H9 (cell line): Measurements from ENCODE around the gene P3H2. TPM values are rescaled to one million over a fixed set of nuclear protein-coding genes. Genes with fewer than 3 reads are reported as not detected.

ENCODE experiments used
- DNase-seq: peaks from one replicate; pipeline ENCODE4 v3.0.0-alpha.2; 2017
- H2AFZ ChIP-seq: one replicate; pipeline ENCODE4 v1.6.1; 2013; ENCODE audit warnings: mild to moderate bottlenecking, low read length, control low read depth, moderate library complexity
- H2AK5ac ChIP-seq: 2 replicates; pipeline ENCODE4 v1.6.1; 2013; ENCODE audit warnings: low read length, control low read depth, mixed read lengths; ENCODE audit not compliant: insufficient read length
- H2BK120ac ChIP-seq: one replicate; pipeline ENCODE4 v1.6.1; 2013; ENCODE audit warnings: low read depth, mild to moderate bottlenecking, low read length, control low read depth, inconsistent platforms; ENCODE audit not compliant: poor library complexity, severe bottlenecking
- H2BK12ac ChIP-seq: 2 replicates; pipeline ENCODE4 v1.6.1; 2013; ENCODE audit warnings: low read length, control low read depth, mixed read lengths, low read depth; ENCODE audit not compliant: insufficient read length
- H2BK15ac ChIP-seq: 2 replicates; pipeline ENCODE4 v1.6.1; 2013; ENCODE audit warnings: low read depth, low read length, control low read depth
- H2BK20ac ChIP-seq: one replicate; pipeline ENCODE4 v1.6.1; 2013; ENCODE audit warnings: low read depth, mild to moderate bottlenecking, low read length, control low read depth, inconsistent platforms; ENCODE audit not compliant: poor library complexity, severe bottlenecking
- H2BK5ac ChIP-seq: 2 replicates; pipeline ENCODE4 v1.6.1; 2013; ENCODE audit warnings: low read length, control low read depth, mixed read lengths; ENCODE audit not compliant: insufficient read length
- H3K14ac ChIP-seq: 2 replicates; pipeline ENCODE4 v1.6.1; 2013; ENCODE audit warnings: low read length, control low read depth; ENCODE audit not compliant: insufficient read depth
- H3K18ac ChIP-seq: 2 replicates; pipeline ENCODE4 v1.6.1; 2013; ENCODE audit warnings: low read depth, mild to moderate bottlenecking, mixed read lengths, low read length, control low read depth; ENCODE audit not compliant: insufficient read length
- H3K23ac ChIP-seq: 2 replicates; pipeline ENCODE4 v1.6.1; 2013; ENCODE audit warnings: low read length, control low read depth, mixed read lengths, low read depth; ENCODE audit not compliant: insufficient read length
- H3K23me2 ChIP-seq: 2 replicates; pipeline ENCODE4 v1.6.1; 2013; ENCODE audit warnings: low read depth, mild to moderate bottlenecking, mixed read lengths, low read length, control low read depth; ENCODE audit not compliant: insufficient read length, poor library complexity, severe bottlenecking
- H3K27ac ChIP-seq: 2 replicates; pipeline ENCODE4 v1.5.1; 2013; ENCODE audit warnings: low read length, control low read depth, mixed read lengths, low read depth; ENCODE audit not compliant: insufficient read length
- H3K27me3 ChIP-seq: 2 replicates; pipeline ENCODE4 v1.6.1; 2013; ENCODE audit warnings: low read length, control low read depth, inconsistent platforms; ENCODE audit not compliant: insufficient read depth
- H3K4ac ChIP-seq: 2 replicates; pipeline ENCODE4 v1.6.1; 2013; ENCODE audit warnings: low read depth, mild to moderate bottlenecking, control low read depth, inconsistent platforms, low read length, moderate library complexity
- H3K4me1 ChIP-seq: 2 replicates; pipeline ENCODE4 v1.6.1; 2013; ENCODE audit warnings: low read length, control low read depth, inconsistent platforms; ENCODE audit not compliant: insufficient read depth
- H3K4me2 ChIP-seq: 2 replicates; pipeline ENCODE4 v1.6.1; 2013; ENCODE audit warnings: low read length, control low read depth, mixed read lengths; ENCODE audit not compliant: insufficient read length, insufficient read depth
- H3K56ac ChIP-seq: 2 replicates; pipeline ENCODE4 v1.6.1; 2013; ENCODE audit warnings: low read depth, mild to moderate bottlenecking, mixed read lengths, low read length, control low read depth; ENCODE audit not compliant: insufficient read length
- H3K79me1 ChIP-seq: 2 replicates; pipeline ENCODE4 v1.6.1; 2013; ENCODE audit warnings: low read depth, mild to moderate bottlenecking, moderate library complexity, low read length, control low read depth, inconsistent platforms; ENCODE audit not compliant: insufficient read depth, poor library complexity, severe bottlenecking
- H3K79me2 ChIP-seq: 2 replicates; pipeline ENCODE4 v1.6.1; 2013; ENCODE audit warnings: low read length, control low read depth, inconsistent platforms; ENCODE audit not compliant: insufficient read depth
- H3K9ac ChIP-seq: 2 replicates; pipeline ENCODE4 v1.6.1; 2013; ENCODE audit warnings: low read length, control low read depth, mixed read lengths; ENCODE audit not compliant: insufficient read length; ENCODE audit errors: extremely low read depth
- H3K9me3 ChIP-seq: one replicate; pipeline ENCODE4 v1.6.1; 2013; ENCODE audit warnings: low read depth, low read length, inconsistent platforms; ENCODE audit not compliant: control insufficient read depth
- H3T11ph ChIP-seq: one replicate; pipeline ENCODE4 v1.6.1; 2013; ENCODE audit warnings: mild to moderate bottlenecking, low read length, control low read depth, inconsistent platforms
- H4K20me1 ChIP-seq: one replicate; pipeline ENCODE4 v1.6.1; 2013; ENCODE audit not compliant: control insufficient read depth, insufficient read length, insufficient read depth
- H4K5ac ChIP-seq: 2 replicates; pipeline ENCODE4 v1.6.1; 2013; ENCODE audit warnings: low read depth, mild to moderate bottlenecking, mixed read lengths, low read length, control low read depth; ENCODE audit not compliant: insufficient read length
- H4K8ac ChIP-seq: replicated peaks from 2 replicates; pipeline ENCODE4 v1.6.1; 2013; ENCODE audit warnings: low read length, control low read depth, mixed read lengths, low read depth; ENCODE audit not compliant: insufficient read length
- H4K91ac ChIP-seq: 2 replicates; pipeline ENCODE4 v1.6.1; 2013; ENCODE audit warnings: low read depth, mild to moderate bottlenecking, moderate library complexity, mixed read lengths, low read length, control low read depth; ENCODE audit not compliant: insufficient read length
- H3K27ac Mint-ChIP-seq, 3 experiments: 2 replicates in 2 of 3; 3 replicates in 1 of 3; pipeline ENCODE4 v1.8.0; 2020 to 2021; ENCODE audit warnings: mixed read lengths in 3 of 3, mild to moderate bottlenecking in 1 of 3, moderate library complexity in 1 of 3
- H3K27me3 Mint-ChIP-seq: 2 replicates; pipeline ENCODE4 v1.8.0; 2021; ENCODE audit warnings: low read depth, mild to moderate bottlenecking, moderate library complexity, mixed read lengths
- H3K36me3 Mint-ChIP-seq, 3 experiments: 2 replicates in 2 of 3; 3 replicates in 1 of 3; pipeline ENCODE4 v1.8.0; 2020 to 2021; ENCODE audit warnings: low read depth in 3 of 3, mixed read lengths in 3 of 3; ENCODE audit not compliant: insufficient read depth in 1 of 3
- H3K4me1 Mint-ChIP-seq, 2 experiments: 2 replicates each; pipeline ENCODE4 v1.8.0; 2020; ENCODE audit warnings: mixed read lengths in 2 of 2
- H3K4me3 Mint-ChIP-seq, 2 experiments: 2 replicates in 1 of 2; 3 replicates in 1 of 2; pipeline ENCODE4 v1.8.0; 2020 to 2021; ENCODE audit warnings: mild to moderate bottlenecking in 2 of 2, mixed read lengths in 2 of 2, moderate library complexity in 1 of 2
- H3K9me3 Mint-ChIP-seq, 2 experiments: 2 replicates in 1 of 2; 3 replicates in 1 of 2; pipeline ENCODE4 v1.8.0; 2020; ENCODE audit warnings: mild to moderate bottlenecking in 2 of 2, mixed read lengths in 2 of 2, moderate library complexity in 1 of 2
- WGBS: extraction: QIAGEN DNeasy Blood & Tissue Kit; methylation state at CpG from one replicate; pipeline ENCODE4 v1.1.7; 2013; ENCODE audit warnings: missing lambda C conversion rate, low lambda C conversion rate, mixed read lengths; ENCODE audit not compliant: insufficient read length; ENCODE audit errors: extremely low coverage; 5-methylcytosine and 5-hydroxymethylcytosine counted together
- total RNA-seq: library from RNA; stranded (reverse); gene quantifications from 2 replicates; pipeline ENCODE4 v1.2.1, GENCODE V29; 2021
- TF ChIP-seq, protein P1 (sequence below): fragments of 200-600 bp; sonication (generic); conservative IDR thresholded peaks from 3 replicates; pipeline ENCODE4 v1.8.0; 2021; ENCODE audit warnings: antibody characterized with exemption, mild to moderate bottlenecking

The P3H2 gene
- total RNA-seq, 1 experiment from 2014 or later: 41.5 TPM

DNA sequence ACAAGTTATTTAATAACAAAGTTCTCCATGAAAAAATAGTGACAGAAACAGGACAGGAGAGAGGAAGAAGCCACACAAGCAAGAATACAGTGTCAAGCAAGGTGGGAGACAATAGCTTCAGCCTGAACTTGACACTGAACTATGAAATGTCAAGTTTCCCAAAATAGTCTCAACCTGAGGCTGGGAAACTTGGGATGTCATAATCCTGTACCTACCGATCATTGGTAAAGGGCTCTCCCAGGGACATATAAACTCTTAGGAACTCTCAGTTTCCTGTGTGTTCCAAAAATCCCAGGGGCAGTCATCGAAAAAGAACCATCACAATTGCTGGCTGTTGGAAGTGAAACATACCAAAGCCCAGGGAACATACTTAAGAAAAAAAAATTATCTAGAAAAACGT lies 211.6 kb downstream of the P3H2 start:
- no peak overlapping the region for H2BK20ac ChIP-seq
- H3K4me1 Mint-ChIP-seq: peaks cover 2 to 16% of the 10 kb centered on the region in 2 experiments; a peak in 3 of 4 replicates
- no peak overlapping the region for H2BK15ac ChIP-seq
- H3K4me1 ChIP-seq: peaks cover 3% of the 10 kb centered on the region; the same call in 1 of the 2 replicates
- no CpG with 5 or more reads among the region's 3 CpGs for WGBS
- no peaks in the 10 kb centered on the region for H3K9me3 Mint-ChIP-seq
- no peak overlapping the region for H2AFZ ChIP-seq
- no peak overlapping the region for H3K4ac ChIP-seq
- no peak overlapping the region for H4K91ac ChIP-seq
- no peak for DNase-seq
- no peak overlapping the region for H2BK5ac ChIP-seq
- H3K14ac ChIP-seq: no peak overlapping the region
- no peak overlapping the region for H3K9ac ChIP-seq
- no peak overlapping the region for H3K27ac Mint-ChIP-seq
- TF ChIP-seq, protein P1, sequence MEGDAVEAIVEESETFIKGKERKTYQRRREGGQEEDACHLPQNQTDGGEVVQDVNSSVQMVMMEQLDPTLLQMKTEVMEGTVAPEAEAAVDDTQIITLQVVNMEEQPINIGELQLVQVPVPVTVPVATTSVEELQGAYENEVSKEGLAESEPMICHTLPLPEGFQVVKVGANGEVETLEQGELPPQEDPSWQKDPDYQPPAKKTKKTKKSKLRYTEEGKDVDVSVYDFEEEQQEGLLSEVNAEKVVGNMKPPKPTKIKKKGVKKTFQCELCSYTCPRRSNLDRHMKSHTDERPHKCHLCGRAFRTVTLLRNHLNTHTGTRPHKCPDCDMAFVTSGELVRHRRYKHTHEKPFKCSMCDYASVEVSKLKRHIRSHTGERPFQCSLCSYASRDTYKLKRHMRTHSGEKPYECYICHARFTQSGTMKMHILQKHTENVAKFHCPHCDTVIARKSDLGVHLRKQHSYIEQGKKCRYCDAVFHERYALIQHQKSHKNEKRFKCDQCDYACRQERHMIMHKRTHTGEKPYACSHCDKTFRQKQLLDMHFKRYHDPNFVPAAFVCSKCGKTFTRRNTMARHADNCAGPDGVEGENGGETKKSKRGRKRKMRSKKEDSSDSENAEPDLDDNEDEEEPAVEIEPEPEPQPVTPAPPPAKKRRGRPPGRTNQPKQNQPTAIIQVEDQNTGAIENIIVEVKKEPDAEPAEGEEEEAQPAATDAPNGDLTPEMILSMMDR: no peak
- no peak overlapping the region for H3K27ac ChIP-seq
- no peaks in the 10 kb centered on the region for H3K79me1 ChIP-seq
- no peaks in the 10 kb centered on the region for H3K27me3 ChIP-seq
- no peaks in the 10 kb centered on the region for H3K36me3 Mint-ChIP-seq
- H2BK120ac ChIP-seq: no peak overlapping the region
- no peak overlapping the region for H3K56ac ChIP-seq
- no peaks in the 10 kb centered on the region for H3K79me2 ChIP-seq
- no peak overlapping the region for H3K23ac ChIP-seq
- H3K4me3 Mint-ChIP-seq: no peak overlapping the region
- no peak overlapping the region for H3K18ac ChIP-seq
- H2AK5ac ChIP-seq: no peak overlapping the region
- no peaks in the 10 kb centered on the region for H3K23me2 ChIP-seq
- H3K9me3 ChIP-seq: no peaks in the 10 kb centered on the region
- H4K5ac ChIP-seq: no peak overlapping the region
- H3K4me2 ChIP-seq: no peak overlapping the region
- no peaks in the 10 kb centered on the region for H3K27me3 Mint-ChIP-seq
- H2BK12ac ChIP-seq: no peak overlapping the region
- H3T11ph ChIP-seq: no peak overlapping the region
- H4K8ac ChIP-seq: no peak overlapping the region
- no peaks in the 10 kb centered on the region for H4K20me1 ChIP-seq
